ENCODE measurements around the gene DLG5.

The DLG5 gene

GRCh38 chr10:77894058-77894457 is 32.5 kb downstream of the DLG5 start:
- H3K9ac ChIP-seq (ENCODE audit: low read length), result no peak overlapping the region
- H3K9me3 ChIP-seq (ENCODE audit: control insufficient read depth, low read length), result no peaks in the 10 kb centered on the region
- no peak overlapping the region for H3K27ac ChIP-seq (ENCODE audit: low read length, poor library complexity, severe bottlenecking)
- H3K18ac ChIP-seq (ENCODE audit: low read depth in 1 of 2, low read length in 2 of 2), result no peak overlapping the region
- H2BK15ac ChIP-seq (ENCODE audit: low read depth, poor library complexity, severe bottlenecking), result no peak overlapping the region
- no peak overlapping the region for H3K14ac ChIP-seq (ENCODE audit: low read length in 2 of 2)
- peaks cover 32% of the 10 kb centered on the region for H3K4me1 ChIP-seq (ENCODE audit: control insufficient read depth, insufficient read depth, low read depth, low read length)
- no peak overlapping the region for H2BK12ac ChIP-seq (ENCODE audit: low read length in 2 of 2)
- no peak overlapping the region for H2BK120ac ChIP-seq (ENCODE audit: low read depth, low read length)
- H4K8ac ChIP-seq (ENCODE audit: low read length), result no peak overlapping the region
- WGBS, result 79% methylated on average over 3 of the region's 3 CpGs
- H3K4me2 ChIP-seq (ENCODE audit: low read length, poor library complexity, severe bottlenecking), result no peak overlapping the region
- DNase-seq, result no peak
- H3K4me3 ChIP-seq (ENCODE audit: insufficient read depth in 1 of 2, low read depth in 1 of 2, low read length in 2 of 2), result no peak overlapping the region
- no peaks in the 10 kb centered on the region for H3K27me3 ChIP-seq (ENCODE audit: control insufficient read depth in 1 of 2, insufficient read depth in 1 of 2, low read length in 2 of 2)
- peaks cover 38% of the 10 kb centered on the region for H3K79me1 ChIP-seq (replicated peaks; ENCODE audit: low read length, poor library complexity, severe bottlenecking)
- H2BK5ac ChIP-seq (ENCODE audit: low read depth, low read length, poor library complexity, severe bottlenecking), result no peak overlapping the region
- H3K36me3 ChIP-seq (ENCODE audit: control insufficient read depth in 1 of 2, insufficient read depth in 2 of 2, low read depth in 1 of 2, low read length in 2 of 2), result peaks cover 0 to 3% of the 10 kb centered on the region in 2 experiments
- no peak overlapping the region for H3K23ac ChIP-seq (ENCODE audit: low read length in 2 of 2)
- H3K4ac ChIP-seq (ENCODE audit: low read depth in 1 of 2, low read length in 2 of 2), result no peak overlapping the region
- H2AFZ ChIP-seq (ENCODE audit: low read depth, low read length), result no peak overlapping the region
- no peak overlapping the region for H2AK5ac ChIP-seq (ENCODE audit: low read length, severe bottlenecking)
- no peak overlapping the region for H4K91ac ChIP-seq (ENCODE audit: low read length)

- Histone ChIP-seq H3K14ac (ENCODE audit: low read length in 2 of 2) (peak overlapping the region in 1 of 2 experiments; percentile 19), H3K4ac (ENCODE audit: low read depth in 1 of 2, low read length in 2 of 2) (no peak overlapping the region), H3K4me2 (ENCODE audit: low read length, poor library complexity, severe bottlenecking) (no peak overlapping the region), H3K36me3 (ENCODE audit: control insufficient read depth in 1 of 2, insufficient read depth in 2 of 2, low read depth in 1 of 2, low read length in 2 of 2) (peaks cover 0 to 3% of the 10 kb centered on the region in 2 experiments), H2AFZ (ENCODE audit: low read depth, low read length) (no peak overlapping the region), H3K4me1 (ENCODE audit: control insufficient read depth, insufficient read depth, low read depth, low read length) (peaks cover 25% of the 10 kb centered on the region), H3K27ac (ENCODE audit: low read length, poor library complexity, severe bottlenecking) (no peak overlapping the region), H2BK120ac (ENCODE audit: low read depth, low read length) (no peak overlapping the region), H3K18ac (ENCODE audit: low read depth in 1 of 2, low read length in 2 of 2) (no peak overlapping the region), H3K79me1 (replicated peaks; ENCODE audit: low read length, poor library complexity, severe bottlenecking) (peaks cover 38% of the 10 kb centered on the region), H3K27me3 (ENCODE audit: control insufficient read depth in 1 of 2, insufficient read depth in 1 of 2, low read length in 2 of 2) (no peaks in the 10 kb centered on the region), H4K91ac (ENCODE audit: low read length) (no peak overlapping the region), H2BK15ac (ENCODE audit: low read depth, poor library complexity, severe bottlenecking) (peak overlapping the region; percentile 50), H3K9me3 (ENCODE audit: control insufficient read depth, low read length) (no peaks in the 10 kb centered on the region), H3K23ac (ENCODE audit: low read length in 2 of 2) (no peak overlapping the region), H2AK5ac (ENCODE audit: low read length, severe bottlenecking) (no peak overlapping the region), H3K4me3 (ENCODE audit: insufficient read depth in 1 of 2, low read depth in 1 of 2, low read length in 2 of 2) (no peak overlapping the region), H2BK12ac (ENCODE audit: low read length in 2 of 2) (no peak overlapping the region), H4K8ac (ENCODE audit: low read length) (no peak overlapping the region), H2BK5ac (ENCODE audit: low read depth, low read length, poor library complexity, severe bottlenecking) (no peak overlapping the region), H3K9ac (ENCODE audit: low read length) (no peak overlapping the region)
- WGBS, result 94% methylated on average over 7 of the region's 8 CpGs
- DNase-seq, result no peak
These were observed 33.2 kb downstream of the DLG5 start for GRCh38 chr10:77893386-77893785.

- no peak overlapping the region for H3K14ac ChIP-seq (ENCODE audit: low read length in 2 of 2)
- no peaks in the 10 kb centered on the region for H3K9me3 ChIP-seq (ENCODE audit: control insufficient read depth, low read length)
- WGBS, result 95% methylated on average over 3 of the region's 5 CpGs
- no peak overlapping the region for H3K9ac ChIP-seq (ENCODE audit: low read length)
- no peak overlapping the region for H2BK5ac ChIP-seq (ENCODE audit: low read depth, low read length, poor library complexity, severe bottlenecking)
- no peak overlapping the region for H2AK5ac ChIP-seq (ENCODE audit: low read length, severe bottlenecking)
- no peak overlapping the region for H3K27ac ChIP-seq (ENCODE audit: low read length, poor library complexity, severe bottlenecking)
- no peak overlapping the region for H4K8ac ChIP-seq (ENCODE audit: low read length)
- H2BK15ac ChIP-seq (ENCODE audit: low read depth, poor library complexity, severe bottlenecking), result no peak overlapping the region
- H3K79me1 ChIP-seq (replicated peaks; ENCODE audit: low read length, poor library complexity, severe bottlenecking), result peaks cover 39% of the 10 kb centered on the region
- no peak overlapping the region for H2AFZ ChIP-seq (ENCODE audit: low read depth, low read length)
- no peak overlapping the region for H3K4me2 ChIP-seq (ENCODE audit: low read length, poor library complexity, severe bottlenecking)
- no peak overlapping the region for H2BK120ac ChIP-seq (ENCODE audit: low read depth, low read length)
- peaks cover 23% of the 10 kb centered on the region for H3K4me1 ChIP-seq (ENCODE audit: control insufficient read depth, insufficient read depth, low read depth, low read length)
- H3K4ac ChIP-seq (ENCODE audit: low read depth in 1 of 2, low read length in 2 of 2), result no peak overlapping the region
- H3K36me3 ChIP-seq (ENCODE audit: control insufficient read depth in 1 of 2, insufficient read depth in 2 of 2, low read depth in 1 of 2, low read length in 2 of 2), result peaks cover 0 to 3% of the 10 kb centered on the region in 2 experiments
- no peak overlapping the region for H3K23ac ChIP-seq (ENCODE audit: low read length in 2 of 2)
- H3K18ac ChIP-seq (ENCODE audit: low read depth in 1 of 2, low read length in 2 of 2), result no peak overlapping the region
- no peak for DNase-seq
- no peaks in the 10 kb centered on the region for H3K27me3 ChIP-seq (ENCODE audit: control insufficient read depth in 1 of 2, insufficient read depth in 1 of 2, low read length in 2 of 2)
- H2BK12ac ChIP-seq (ENCODE audit: low read length in 2 of 2), result no peak overlapping the region
- no peak overlapping the region for H3K4me3 ChIP-seq (ENCODE audit: insufficient read depth in 1 of 2, low read depth in 1 of 2, low read length in 2 of 2)
- H4K91ac ChIP-seq (ENCODE audit: low read length), result no peak overlapping the region
These were observed 33.8 kb downstream of the DLG5 start for GRCh38 chr10:77892761-77893160.

- no peak overlapping the region for H2BK12ac ChIP-seq (ENCODE audit: low read length in 2 of 2)
- 93% methylated on average over 8 of the region's 8 CpGs for WGBS
- peaks cover 0 to 3% of the 10 kb centered on the region in 2 experiments for H3K36me3 ChIP-seq (ENCODE audit: control insufficient read depth in 1 of 2, insufficient read depth in 2 of 2, low read depth in 1 of 2, low read length in 2 of 2)
- no peak overlapping the region for H3K4ac ChIP-seq (ENCODE audit: low read depth in 1 of 2, low read length in 2 of 2)
- H3K79me1 ChIP-seq (replicated peaks; ENCODE audit: low read length, poor library complexity, severe bottlenecking), result peaks cover 40% of the 10 kb centered on the region
- peaks cover 23% of the 10 kb centered on the region for H3K4me1 ChIP-seq (ENCODE audit: control insufficient read depth, insufficient read depth, low read depth, low read length)
- no peak overlapping the region for H3K4me3 ChIP-seq (ENCODE audit: insufficient read depth in 1 of 2, low read depth in 1 of 2, low read length in 2 of 2)
- H3K23ac ChIP-seq (ENCODE audit: low read length in 2 of 2), result no peak overlapping the region
- no peaks in the 10 kb centered on the region for H3K27me3 ChIP-seq (ENCODE audit: control insufficient read depth in 1 of 2, insufficient read depth in 1 of 2, low read length in 2 of 2)
- H3K18ac ChIP-seq (ENCODE audit: low read depth in 1 of 2, low read length in 2 of 2), result no peak overlapping the region
- H3K27ac ChIP-seq (ENCODE audit: low read length, poor library complexity, severe bottlenecking), result no peak overlapping the region
- H3K9me3 ChIP-seq (ENCODE audit: control insufficient read depth, low read length), result no peaks in the 10 kb centered on the region
- no peak overlapping the region for H3K14ac ChIP-seq (ENCODE audit: low read length in 2 of 2)
- H2AK5ac ChIP-seq (ENCODE audit: low read length, severe bottlenecking), result no peak overlapping the region
- H2BK120ac ChIP-seq (ENCODE audit: low read depth, low read length), result no peak overlapping the region
- H4K91ac ChIP-seq (ENCODE audit: low read length), result no peak overlapping the region
- H3K9ac ChIP-seq (ENCODE audit: low read length), result no peak overlapping the region
- H4K8ac ChIP-seq (ENCODE audit: low read length), result no peak overlapping the region
- DNase-seq, result no peak
- no peak overlapping the region for H2BK15ac ChIP-seq (ENCODE audit: low read depth, poor library complexity, severe bottlenecking)
- no peak overlapping the region for H2BK5ac ChIP-seq (ENCODE audit: low read depth, low read length, poor library complexity, severe bottlenecking)
- H3K4me2 ChIP-seq (ENCODE audit: low read length, poor library complexity, severe bottlenecking), result no peak overlapping the region
- no peak overlapping the region for H2AFZ ChIP-seq (ENCODE audit: low read depth, low read length)
These were observed 34.4 kb downstream of the DLG5 start for GRCh38 chr10:77892021-77892739.
